WTC11 (cell line): Measurements from ENCODE around the gene SHC3. TPM values are rescaled to one million over a fixed set of nuclear protein-coding genes. Genes with fewer than 3 reads are reported as not detected.

ENCODE experiments used
- ATAC-seq: fragments of 200-7000 bp; cut with Tn5 transposase; 2 replicates; pipeline ENCODE4 v1.10.0; 2021; ENCODE audit warnings: mild to moderate bottlenecking, moderate library complexity
- CTCF ChIA-PET: fragments of 300-600 bp; sonication (Branson Sonifier 250); formaldehyde crosslinking; loops from one replicate; lab custom pipeline; 2021; ENCODE audit warnings: antibody characterized with exemption; lab: Charles Lee
- POLR2A ChIA-PET: fragments of 350-600 bp; sonication (Branson Sonifier 250); formaldehyde crosslinking; loops from one replicate; lab custom pipeline; 2021; ENCODE audit warnings: antibody characterized with exemption; lab: Charles Lee
- DNase-seq: peaks from one replicate; pipeline ENCODE4 v3.0.0; 2021; ENCODE audit warnings: low spot score
- H3K27ac Mint-ChIP-seq: 2 replicates; pipeline ENCODE4 v1.8.0; 2021; ENCODE audit warnings: mixed read lengths
- H3K27me3 Mint-ChIP-seq: 2 replicates; pipeline ENCODE4 v1.8.0; 2021; ENCODE audit warnings: low read depth, mild to moderate bottlenecking, moderate library complexity, mixed read lengths
- H3K36me3 Mint-ChIP-seq: 2 replicates; pipeline ENCODE4 v1.8.0; 2021; ENCODE audit warnings: mixed read lengths
- H3K4me1 Mint-ChIP-seq: 2 replicates; pipeline ENCODE4 v1.8.0; 2022; ENCODE audit warnings: mixed read lengths
- H3K4me3 Mint-ChIP-seq: 2 replicates; pipeline ENCODE4 v1.8.0; 2021; ENCODE audit warnings: mild to moderate bottlenecking, moderate library complexity, mixed read lengths
- H3K9me3 Mint-ChIP-seq: 2 replicates; pipeline ENCODE4 v1.8.0; 2021; ENCODE audit warnings: mixed read lengths
- AFF4 ChIP-seq: sonication (generic); formaldehyde crosslinking; IDR thresholded peaks from 2 replicates; pipeline ENCODE4 v1.8.1; 2023; ENCODE audit warnings: mild to moderate bottlenecking, missing genetic modification reagents, borderline replicate concordance
- CDX4 ChIP-seq: fragments of 250-450 bp; sonication (Bioruptor Pico); IDR thresholded peaks from 2 replicates; pipeline ENCODE4 v1.9.0; 2021; ENCODE audit warnings: moderate library complexity, mild to moderate bottlenecking, inconsistent platforms, borderline replicate concordance
- CREB1 ChIP-seq: sonication (generic); formaldehyde crosslinking; IDR thresholded peaks from 2 replicates; pipeline ENCODE4 v1.8.0; 2023; ENCODE audit warnings: mild to moderate bottlenecking, missing genetic modification reagents
- CTCF ChIP-seq: fragments of 200-600 bp; IDR thresholded peaks from 2 replicates; pipeline ENCODE4 v1.8.0; 2022; ENCODE audit warnings: antibody characterized with exemption
- E2F4 ChIP-seq: sonication (generic); formaldehyde crosslinking; IDR thresholded peaks from 2 replicates; pipeline ENCODE4 v1.8.1; 2022; ENCODE audit warnings: low read depth, mild to moderate bottlenecking, moderate library complexity, missing genetic modification reagents, borderline replicate concordance
- GRHL2 ChIP-seq: fragments of 250-450 bp; sonication (Bioruptor Pico); IDR thresholded peaks from 2 replicates; pipeline ENCODE4 v1.8.0; 2022; ENCODE audit warnings: mild to moderate bottlenecking, moderate library complexity; ENCODE audit not compliant: insufficient replicate concordance, severe bottlenecking
- NFATC4 ChIP-seq: fragments of 250-450 bp; sonication (Bioruptor Pico); IDR thresholded peaks from 2 replicates; pipeline ENCODE4 v1.9.0; 2021; ENCODE audit warnings: mild to moderate bottlenecking
- PRRX2 ChIP-seq: fragments of 250-450 bp; sonication (Bioruptor Pico); IDR thresholded peaks from 2 replicates; pipeline ENCODE4 v1.8.0; 2021; ENCODE audit warnings: mild to moderate bottlenecking
- RELA ChIP-seq: sonication (generic); formaldehyde crosslinking; IDR thresholded peaks from 2 replicates; pipeline ENCODE4 v1.8.1; 2022; ENCODE audit warnings: missing genetic modification reagents, mild to moderate bottlenecking, borderline replicate concordance
- SOX15 ChIP-seq: fragments of 250-450 bp; sonication (Bioruptor Pico); IDR thresholded peaks from 2 replicates; pipeline ENCODE4 v1.9.0; 2021; ENCODE audit warnings: mild to moderate bottlenecking
- TEAD1 ChIP-seq: sonication (generic); formaldehyde crosslinking; IDR thresholded peaks from 2 replicates; pipeline ENCODE4 v1.8.0; 2022; ENCODE audit warnings: mild to moderate bottlenecking, missing genetic modification reagents
- TEAD4 ChIP-seq: sonication (generic); formaldehyde crosslinking; IDR thresholded peaks from 2 replicates; pipeline ENCODE4 v1.8.0; 2022; ENCODE audit warnings: mild to moderate bottlenecking, missing genetic modification reagents
- TP53 ChIP-seq: sonication (generic); formaldehyde crosslinking; IDR thresholded peaks from 2 replicates; pipeline ENCODE4 v1.8.1; 2023; ENCODE audit warnings: mild to moderate bottlenecking, missing genetic modification reagents
- ZNF138 ChIP-seq: sonication (generic); formaldehyde crosslinking; conservative IDR thresholded peaks from 2 replicates; pipeline ENCODE4 v1.8.1; 2022; ENCODE audit warnings: mild to moderate bottlenecking, moderate library complexity, missing genetic modification reagents
- ZNF425 ChIP-seq: fragments of 250-450 bp; sonication (Bioruptor Pico); conservative IDR thresholded peaks from 2 replicates; pipeline ENCODE4 v1.9.0; 2021; ENCODE audit warnings: mild to moderate bottlenecking
- total RNA-seq: library from RNA; stranded (reverse); gene quantifications from 3 replicates; pipeline ENCODE4 v1.2.3, GENCODE V29; 2021
- TF ChIP-seq, protein P1 (sequence below): sonication (generic); formaldehyde crosslinking; IDR thresholded peaks from 2 replicates; pipeline ENCODE4 v1.8.1; 2022; ENCODE audit warnings: mild to moderate bottlenecking, missing genetic modification reagents, moderate library complexity, borderline replicate concordance

The SHC3 gene
- total RNA-seq, 1 experiment from 2014 or later = 4.9 TPM

- no peaks in the 10 kb centered on the region for H3K9me3 Mint-ChIP-seq
- H3K27me3 Mint-ChIP-seq = peaks cover 11% of the 10 kb centered on the region
- no peaks in the 10 kb centered on the region for H3K36me3 Mint-ChIP-seq
- H3K4me3 Mint-ChIP-seq = no peak overlapping the region
- H3K4me1 Mint-ChIP-seq = peaks cover 16% of the 10 kb centered on the region
- CTCF ChIA-PET = no interaction called here
- no peak for TF ChIP-seq RELA (CRISPR knock-in tag)
- TF ChIP-seq TEAD1 = no peak
- no peak for TF ChIP-seq CREB1 (CRISPR knock-in tag)
- TF ChIP-seq ZNF138 (CRISPR knock-in tag) = no peak
- TF ChIP-seq ZNF425 (CRISPR knock-in tag) = no peak
- no peak for TF ChIP-seq AFF4 (CRISPR knock-in tag)
- no peak for TF ChIP-seq TEAD4 (CRISPR knock-in tag)
- TF ChIP-seq CTCF = no peak
- TF ChIP-seq, protein P1, sequence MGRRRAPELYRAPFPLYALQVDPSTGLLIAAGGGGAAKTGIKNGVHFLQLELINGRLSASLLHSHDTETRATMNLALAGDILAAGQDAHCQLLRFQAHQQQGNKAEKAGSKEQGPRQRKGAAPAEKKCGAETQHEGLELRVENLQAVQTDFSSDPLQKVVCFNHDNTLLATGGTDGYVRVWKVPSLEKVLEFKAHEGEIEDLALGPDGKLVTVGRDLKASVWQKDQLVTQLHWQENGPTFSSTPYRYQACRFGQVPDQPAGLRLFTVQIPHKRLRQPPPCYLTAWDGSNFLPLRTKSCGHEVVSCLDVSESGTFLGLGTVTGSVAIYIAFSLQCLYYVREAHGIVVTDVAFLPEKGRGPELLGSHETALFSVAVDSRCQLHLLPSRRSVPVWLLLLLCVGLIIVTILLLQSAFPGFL (CRISPR knock-in tag) = no peak
- no peak for TF ChIP-seq CDX4
- no peak for TF ChIP-seq GRHL2 (CRISPR knock-in tag)
- TF ChIP-seq TP53 = no peak
- no peak for TF ChIP-seq NFATC4
- TF ChIP-seq SOX15 (CRISPR knock-in tag) = no peak
- TF ChIP-seq E2F4 (CRISPR knock-in tag) = no peak
- TF ChIP-seq PRRX2 (CRISPR knock-in tag) = no peak
- POLR2A ChIA-PET = no interaction called here
- no peak for DNase-seq
- H3K27ac Mint-ChIP-seq = no peak overlapping the region
- no peak for ATAC-seq
Measured at GRCh38 chr9:88995200-88995577, 183.4 kb downstream of the SHC3 start.
